Sigmoid colon (tissue), 7 donors: ENCODE measurements around the gene ARHGEF1. TPM values are rescaled to one million over a fixed set of nuclear protein-coding genes. Genes with fewer than 3 reads are reported as not detected.

Experiments
- DNase-seq: peaks from one replicate; pipeline ENCODE4 v3.0.0-alpha.2; 2019
- H3K27ac ChIP-seq, 4 donors: fragments of 200-600 bp; sonication (generic); one replicate each; pipeline ENCODE4 v1.5.1; 2016 to 2019; ENCODE audit warnings: mild to moderate bottlenecking in 1 of 4
- H3K27me3 ChIP-seq, 3 donors: fragments of 200-600 bp; sonication (generic); one replicate each; pipeline ENCODE4 v1.5.1; 2019; ENCODE audit warnings: mild to moderate bottlenecking in 1 of 3
- H3K36me3 ChIP-seq, 4 donors: fragments of 200-600 bp; sonication (generic); one replicate each; pipeline ENCODE4 v1.5.1; 2016 to 2019
- H3K4me1 ChIP-seq, 4 donors: fragments of 200-600 bp; sonication (generic); one replicate each; pipeline ENCODE4 v1.5.1; 2017 to 2019
- H3K4me3 ChIP-seq, 4 donors: fragments of 200-600 bp; sonication (generic); one replicate each; pipeline ENCODE4 v1.5.1; 2017 to 2019; ENCODE audit warnings: mild to moderate bottlenecking in 2 of 4, moderate library complexity in 1 of 4
- H3K9me3 ChIP-seq, 4 donors: fragments of 200-600 bp in 3 of 4; sonication (generic) in 3 of 4; one replicate each; pipeline versions ENCODE4 v1.5.1 to v1.6.1; 2013 to 2019
- CTCF ChIP-seq, 4 experiments: fragments of 450-650 bp in 3 of 4; fragments of 200-600 bp in 1 of 4; IDR thresholded peaks; one replicate each; pipeline ENCODE4 v1.5.1; 2016 to 2019; ENCODE audit warnings: antibody characterized with exemption in 4 of 4, mild to moderate bottlenecking in 3 of 4, moderate library complexity in 2 of 4
- EP300 ChIP-seq, 4 donors: sonication (generic); formaldehyde crosslinking; IDR thresholded peaks; one replicate each; pipeline ENCODE4 v1.6.1; 2017; ENCODE audit warnings: antibody characterized with exemption in 4 of 4
- POLR2A ChIP-seq, 2 donors: fragments of 450-650 bp; IDR thresholded peaks; one replicate each; pipeline ENCODE4 v1.6.1; 2016; ENCODE audit warnings: antibody characterized with exemption in 2 of 2, mild to moderate bottlenecking in 2 of 2, moderate library complexity in 2 of 2
- POLR2AphosphoS5 ChIP-seq, 4 donors: sonication (generic); formaldehyde crosslinking; IDR thresholded peaks; one replicate each; pipeline ENCODE4 v1.6.1; 2017; ENCODE audit warnings: antibody characterized with exemption in 4 of 4
- WGBS, 2 donors: extraction: QIAGEN DNeasy Blood & Tissue Kit; methylation state at CpG; one replicate each; pipeline ENCODE4 v1.1.7; 2013; 5-methylcytosine and 5-hydroxymethylcytosine counted together
- intact Hi-C: fragments of 100-400 bp; cut with DNase I; formaldehyde crosslinking; loops from one replicate; pipeline ENCODE4 v1.15.1; 2023
- polyA plus RNA-seq, 3 donors: library from polyadenylated mRNA; stranded (reverse); fragments of 200-250 nt; gene quantifications; one replicate each; pipeline ENCODE4 v1.2.3, GENCODE V29; 2013
- total RNA-seq, 4 donors: library from RNA; depleted of rRNA; stranded (reverse); fragments of >200 nt; gene quantifications; one replicate each; pipeline ENCODE4 v1.1.0, GENCODE V29; 2016
- donor health status: healthy with polysubstance abuse.
- donor health status: Bipolar disorder and iron deficiency.
- donor health status: healthy.

ARHGEF1 gene
- total and polyA plus RNA-seq, 7 donors = 30.5 to 151 (median 36.7) TPM

- H3K9me3 ChIP-seq = no peaks in the 10 kb centered on the region
- intact Hi-C loops = no loop called here
- peaks cover 0 to 13% (median 11%) of the 10 kb centered on the region in 4 donors for H3K4me1 ChIP-seq
- H3K27me3 ChIP-seq = peaks cover 16 to 43% (median 32%) of the 10 kb centered on the region in 3 donors
- H3K36me3 ChIP-seq = no peaks in the 10 kb centered on the region
- TF ChIP-seq POLR2AphosphoS5 (IDR thresholded peaks at IDR 0.05) (no peak), CTCF (IDR thresholded peaks at IDR 0.05) (no peak), POLR2A (IDR thresholded peaks at IDR 0.05) (no peak)
- H3K4me3 ChIP-seq = no peak overlapping the region
- no peak for DNase-seq
- 53 to 85% methylated on average over 8 of the region's 8 CpGs for WGBS, 2 donors
- no peak overlapping the region for H3K27ac ChIP-seq
These were observed 62.3 kb downstream of the ARHGEF1 start for GRCh38 chr19:41945135-41945766.

GRCh38 chr19:41947091-41947490 is 64.1 kb downstream of the ARHGEF1 start:
- TF ChIP-seq POLR2AphosphoS5 (IDR thresholded peaks at IDR 0.05) (no peak), POLR2A (IDR thresholded peaks at IDR 0.05) (no peak), EP300 (IDR thresholded peaks at IDR 0.05) (no peak), CTCF (IDR thresholded peaks at IDR 0.05) (no peak)
- Histone ChIP-seq H3K36me3 (no peaks in the 10 kb centered on the region), H3K27me3 (peaks cover 0 to 24% (median 14%) of the 10 kb centered on the region in 3 donors), H3K4me3 (no peak overlapping the region), H3K27ac (no peak overlapping the region), H3K9me3 (no peaks in the 10 kb centered on the region), H3K4me1 (no peaks in the 10 kb centered on the region)
- 90 to 92% methylated on average over 3 of the region's 3 CpGs for WGBS, 2 donors
- intact Hi-C loops = no loop called here
- DNase-seq = no peak

- H3K27me3 ChIP-seq = no peaks in the 10 kb centered on the region
- peaks cover 0 to 11% (median 6%) of the 10 kb centered on the region in 4 donors for H3K36me3 ChIP-seq
- intact Hi-C loops = loop anchor here (10.0 kb wide), 1 partner anchor 83 kb away; no protein-coding TSS in a partner anchor
- WGBS, 2 donors = 2 to 5% methylated on average over 12 of the region's 12 CpGs
- DNase-seq = peak; percentile 86
- no peaks in the 10 kb centered on the region for H3K4me1 ChIP-seq
- H3K9me3 ChIP-seq = no peaks in the 10 kb centered on the region
- no peak overlapping the region for H3K27ac ChIP-seq
- H3K4me3 ChIP-seq = no peak overlapping the region
- TF ChIP-seq CTCF (IDR thresholded peaks at IDR 0.05) = peak; percentile 76 to 99 (median 90)
- TF ChIP-seq EP300 (IDR thresholded peaks at IDR 0.05) = no peak
These were observed 68.7 kb downstream of the ARHGEF1 start for GRCh38 chr19:41951686-41952172.

GRCh38 chr19:41955521-41955920 is 72.5 kb downstream of the ARHGEF1 start:
- H3K4me1 ChIP-seq = peaks cover 0 to 19% (median 14%) of the 10 kb centered on the region in 4 donors
- WGBS, 2 donors = 54 to 75% methylated on average over 7 of the region's 7 CpGs
- no peaks in the 10 kb centered on the region for H3K9me3 ChIP-seq
- H3K4me3 ChIP-seq = no peak overlapping the region
- H3K36me3 ChIP-seq = peaks cover 0 to 16% (median 7%) of the 10 kb centered on the region in 4 donors
- H3K27me3 ChIP-seq = no peaks in the 10 kb centered on the region
- no peak overlapping the region for H3K27ac ChIP-seq
- intact Hi-C loops = loop anchor here (10.0 kb wide), 1 partner anchor 79 kb away; no protein-coding TSS in a partner anchor
- TF ChIP-seq POLR2A (IDR thresholded peaks at IDR 0.05) (no peak), EP300 (IDR thresholded peaks at IDR 0.05) (no peak), POLR2AphosphoS5 (IDR thresholded peaks at IDR 0.05) (no peak)
- DNase-seq = no peak

GRCh38 chr19:41956621-41957020 is 73.6 kb downstream of the ARHGEF1 start:
- Histone ChIP-seq H3K9me3 (no peaks in the 10 kb centered on the region), H3K4me3 (no peak overlapping the region), H3K4me1 (peaks cover 0 to 19% (median 14%) of the 10 kb centered on the region in 4 donors), H3K27me3 (no peaks in the 10 kb centered on the region), H3K36me3 (peaks cover 0 to 16% (median 7%) of the 10 kb centered on the region in 4 donors), H3K27ac (no peak overlapping the region)
- WGBS, 2 donors = 21 to 73% methylated on average over 13 of the region's 13 CpGs
- DNase-seq = no peak
- no peak for TF ChIP-seq POLR2A (IDR thresholded peaks at IDR 0.05)
- no peak for TF ChIP-seq EP300 (IDR thresholded peaks at IDR 0.05)
- no peak for TF ChIP-seq CTCF (IDR thresholded peaks at IDR 0.05)
- no peak for TF ChIP-seq POLR2AphosphoS5 (IDR thresholded peaks at IDR 0.05)
- intact Hi-C loops = loop anchor here (10.0 kb wide), 1 partner anchor 78 kb away; no protein-coding TSS in a partner anchor
